DOHH2 (cell line): ENCODE results near the gene SRP72.

ENCODE experiments used
- EZH2phosphoT487 ChIP-seq: fragments of 200-600 bp; sonication (generic); IDR thresholded peaks from 2 replicates; pipeline ENCODE4 v1.6.1; 2017; ENCODE audit warnings: borderline replicate concordance, mild to moderate bottlenecking, antibody characterized with exemption, low read length, moderate library complexity, mixed read lengths
- TF ChIP-seq, protein P1 (sequence below): fragments of 200-600 bp; sonication (generic); IDR thresholded peaks from one replicate; pipeline ENCODE4 v1.5.1; 2014; ENCODE audit warnings: antibody characterized with exemption, mild to moderate bottlenecking, low read depth, low read length; ENCODE audit not compliant: poor library complexity, severe bottlenecking

DNA sequence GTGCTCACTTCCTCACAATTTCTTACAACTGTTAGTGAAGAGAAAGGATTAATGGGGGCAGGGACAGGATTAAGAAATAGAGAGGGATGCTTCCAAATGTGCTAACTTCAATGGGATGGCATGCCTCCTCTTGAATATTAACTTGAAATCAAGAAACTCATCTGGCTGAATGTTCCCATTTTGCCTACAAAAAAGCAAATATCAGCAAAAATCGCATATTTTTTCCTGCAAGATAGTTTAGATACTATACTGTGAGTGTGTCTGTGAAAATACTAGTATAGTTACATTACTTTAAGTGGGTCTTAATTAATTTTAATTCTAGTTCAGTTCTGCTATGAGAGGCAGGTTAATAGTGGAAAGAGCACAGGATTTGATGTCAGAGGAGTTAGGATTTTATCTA lies 26.4 kb upstream of the SRP72 start:
- TF ChIP-seq, protein P1, sequence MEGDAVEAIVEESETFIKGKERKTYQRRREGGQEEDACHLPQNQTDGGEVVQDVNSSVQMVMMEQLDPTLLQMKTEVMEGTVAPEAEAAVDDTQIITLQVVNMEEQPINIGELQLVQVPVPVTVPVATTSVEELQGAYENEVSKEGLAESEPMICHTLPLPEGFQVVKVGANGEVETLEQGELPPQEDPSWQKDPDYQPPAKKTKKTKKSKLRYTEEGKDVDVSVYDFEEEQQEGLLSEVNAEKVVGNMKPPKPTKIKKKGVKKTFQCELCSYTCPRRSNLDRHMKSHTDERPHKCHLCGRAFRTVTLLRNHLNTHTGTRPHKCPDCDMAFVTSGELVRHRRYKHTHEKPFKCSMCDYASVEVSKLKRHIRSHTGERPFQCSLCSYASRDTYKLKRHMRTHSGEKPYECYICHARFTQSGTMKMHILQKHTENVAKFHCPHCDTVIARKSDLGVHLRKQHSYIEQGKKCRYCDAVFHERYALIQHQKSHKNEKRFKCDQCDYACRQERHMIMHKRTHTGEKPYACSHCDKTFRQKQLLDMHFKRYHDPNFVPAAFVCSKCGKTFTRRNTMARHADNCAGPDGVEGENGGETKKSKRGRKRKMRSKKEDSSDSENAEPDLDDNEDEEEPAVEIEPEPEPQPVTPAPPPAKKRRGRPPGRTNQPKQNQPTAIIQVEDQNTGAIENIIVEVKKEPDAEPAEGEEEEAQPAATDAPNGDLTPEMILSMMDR = no peak
- TF ChIP-seq EZH2phosphoT487 = no peak
